Measurements from ENCODE around the gene RBFOX2. TPM values are rescaled to one million over a fixed set of nuclear protein-coding genes. Genes with fewer than 3 reads are reported as not detected.

The RBFOX2 gene
- total and polyA plus RNA-seq, 2 experiments from 2014 or later = 88.8 to 131 TPM

DNA sequence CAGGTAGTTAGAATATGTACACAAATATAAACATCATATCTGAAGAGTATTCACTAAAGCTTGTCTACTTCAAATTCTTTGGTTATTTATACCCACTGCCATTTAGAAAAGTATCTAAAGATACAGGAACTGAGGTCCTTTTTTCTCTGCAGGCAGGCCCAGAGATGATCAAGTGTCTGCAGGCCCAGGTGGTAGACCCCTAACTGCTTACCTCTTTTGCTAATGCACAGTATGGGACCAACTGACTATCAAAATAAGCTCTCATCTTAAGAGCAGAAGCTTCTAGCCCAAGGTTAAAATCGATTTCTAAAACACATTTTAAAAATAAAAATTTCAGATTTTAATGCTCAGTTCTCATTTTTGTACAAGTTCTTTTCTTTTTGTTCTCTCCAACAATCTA is 229.5 kb downstream of the RBFOX2 start:
- ATAC-seq = peak; percentile 62
- no peak overlapping the region for H3K27ac ChIP-seq (ENCODE audit: low read depth)
- peaks cover 62% of the 10 kb centered on the region for H3K79me2 ChIP-seq (replicated peaks; ENCODE audit: insufficient read depth)
- H3K4me1 ChIP-seq (ENCODE audit: insufficient read depth) = peaks cover 2% of the 10 kb centered on the region; the same call in 1 of the 2 replicates
- H2AFZ ChIP-seq = no peak overlapping the region
- no peak for TF ChIP-seq NANOG (IDR thresholded peaks at IDR 0.05; ENCODE audit: borderline replicate concordance)
- TF ChIP-seq, protein P1, sequence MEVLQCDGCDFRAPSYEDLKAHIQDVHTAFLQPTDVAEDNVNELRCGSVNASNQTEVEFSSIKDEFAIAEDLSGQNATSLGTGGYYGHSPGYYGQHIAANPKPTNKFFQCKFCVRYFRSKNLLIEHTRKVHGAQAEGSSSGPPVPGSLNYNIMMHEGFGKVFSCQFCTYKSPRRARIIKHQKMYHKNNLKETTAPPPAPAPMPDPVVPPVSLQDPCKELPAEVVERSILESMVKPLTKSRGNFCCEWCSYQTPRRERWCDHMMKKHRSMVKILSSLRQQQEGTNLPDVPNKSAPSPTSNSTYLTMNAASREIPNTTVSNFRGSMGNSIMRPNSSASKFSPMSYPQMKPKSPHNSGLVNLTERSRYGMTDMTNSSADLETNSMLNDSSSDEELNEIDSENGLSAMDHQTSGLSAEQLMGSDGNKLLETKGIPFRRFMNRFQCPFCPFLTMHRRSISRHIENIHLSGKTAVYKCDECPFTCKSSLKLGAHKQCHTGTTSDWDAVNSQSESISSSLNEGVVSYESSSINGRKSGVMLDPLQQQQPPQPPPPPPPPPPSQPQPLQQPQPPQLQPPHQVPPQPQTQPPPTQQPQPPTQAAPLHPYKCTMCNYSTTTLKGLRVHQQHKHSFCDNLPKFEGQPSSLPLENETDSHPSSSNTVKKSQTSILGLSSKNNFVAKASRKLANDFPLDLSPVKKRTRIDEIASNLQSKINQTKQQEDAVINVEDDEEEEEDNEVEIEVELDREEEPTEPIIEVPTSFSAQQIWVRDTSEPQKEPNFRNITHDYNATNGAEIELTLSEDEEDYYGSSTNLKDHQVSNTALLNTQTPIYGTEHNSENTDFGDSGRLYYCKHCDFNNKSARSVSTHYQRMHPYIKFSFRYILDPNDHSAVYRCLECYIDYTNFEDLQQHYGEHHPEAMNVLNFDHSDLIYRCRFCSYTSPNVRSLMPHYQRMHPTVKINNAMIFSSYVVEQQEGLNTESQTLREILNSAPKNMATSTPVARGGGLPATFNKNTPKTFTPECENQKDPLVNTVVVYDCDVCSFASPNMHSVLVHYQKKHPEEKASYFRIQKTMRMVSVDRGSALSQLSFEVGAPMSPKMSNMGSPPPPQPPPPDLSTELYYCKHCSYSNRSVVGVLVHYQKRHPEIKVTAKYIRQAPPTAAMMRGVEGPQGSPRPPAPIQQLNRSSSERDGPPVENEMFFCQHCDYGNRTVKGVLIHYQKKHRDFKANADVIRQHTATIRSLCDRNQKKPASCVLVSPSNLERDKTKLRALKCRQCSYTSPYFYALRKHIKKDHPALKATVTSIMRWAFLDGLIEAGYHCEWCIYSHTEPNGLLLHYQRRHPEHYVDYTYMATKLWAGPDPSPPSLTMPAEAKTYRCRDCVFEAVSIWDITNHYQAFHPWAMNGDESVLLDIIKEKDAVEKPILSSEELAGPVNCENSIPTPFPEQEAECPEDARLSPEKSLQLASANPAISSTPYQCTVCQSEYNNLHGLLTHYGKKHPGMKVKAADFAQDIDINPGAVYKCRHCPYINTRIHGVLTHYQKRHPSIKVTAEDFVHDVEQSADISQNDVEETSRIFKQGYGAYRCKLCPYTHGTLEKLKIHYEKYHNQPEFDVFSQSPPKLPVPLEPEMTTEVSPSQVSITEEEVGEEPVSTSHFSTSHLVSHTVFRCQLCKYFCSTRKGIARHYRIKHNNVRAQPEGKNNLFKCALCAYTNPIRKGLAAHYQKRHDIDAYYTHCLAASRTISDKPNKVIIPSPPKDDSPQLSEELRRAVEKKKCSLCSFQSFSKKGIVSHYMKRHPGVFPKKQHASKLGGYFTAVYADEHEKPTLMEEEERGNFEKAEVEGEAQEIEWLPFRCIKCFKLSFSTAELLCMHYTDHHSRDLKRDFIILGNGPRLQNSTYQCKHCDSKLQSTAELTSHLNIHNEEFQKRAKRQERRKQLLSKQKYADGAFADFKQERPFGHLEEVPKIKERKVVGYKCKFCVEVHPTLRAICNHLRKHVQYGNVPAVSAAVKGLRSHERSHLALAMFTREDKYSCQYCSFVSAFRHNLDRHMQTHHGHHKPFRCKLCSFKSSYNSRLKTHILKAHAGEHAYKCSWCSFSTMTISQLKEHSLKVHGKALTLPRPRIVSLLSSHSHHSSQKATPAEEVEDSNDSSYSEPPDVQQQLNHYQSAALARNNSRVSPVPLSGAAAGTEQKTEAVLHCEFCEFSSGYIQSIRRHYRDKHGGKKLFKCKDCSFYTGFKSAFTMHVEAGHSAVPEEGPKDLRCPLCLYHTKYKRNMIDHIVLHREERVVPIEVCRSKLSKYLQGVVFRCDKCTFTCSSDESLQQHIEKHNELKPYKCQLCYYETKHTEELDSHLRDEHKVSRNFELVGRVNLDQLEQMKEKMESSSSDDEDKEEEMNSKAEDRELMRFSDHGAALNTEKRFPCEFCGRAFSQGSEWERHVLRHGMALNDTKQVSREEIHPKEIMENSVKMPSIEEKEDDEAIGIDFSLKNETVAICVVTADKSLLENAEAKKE (CRISPR knock-in tag; IDR thresholded peaks at IDR 0.05) = no peak
- no peak for TF ChIP-seq ZNF331 (CRISPR knock-in tag; IDR thresholded peaks at IDR 0.05; ENCODE audit: low read depth)
- no peak for TF ChIP-seq EZH2 (IDR thresholded peaks at IDR 0.05; ENCODE audit: low read depth, unreplicated experiment)
- no peak for TF ChIP-seq JUNB (IDR thresholded peaks at IDR 0.05; ENCODE audit: unreplicated experiment)
- no peak for TF ChIP-seq STAT1 (IDR thresholded peaks at IDR 0.05; ENCODE audit: unreplicated experiment)
- TF ChIP-seq CREB1 (CRISPR knock-in tag; IDR thresholded peaks at IDR 0.05; ENCODE audit: low read depth) = no peak
- TF ChIP-seq, protein P2, sequence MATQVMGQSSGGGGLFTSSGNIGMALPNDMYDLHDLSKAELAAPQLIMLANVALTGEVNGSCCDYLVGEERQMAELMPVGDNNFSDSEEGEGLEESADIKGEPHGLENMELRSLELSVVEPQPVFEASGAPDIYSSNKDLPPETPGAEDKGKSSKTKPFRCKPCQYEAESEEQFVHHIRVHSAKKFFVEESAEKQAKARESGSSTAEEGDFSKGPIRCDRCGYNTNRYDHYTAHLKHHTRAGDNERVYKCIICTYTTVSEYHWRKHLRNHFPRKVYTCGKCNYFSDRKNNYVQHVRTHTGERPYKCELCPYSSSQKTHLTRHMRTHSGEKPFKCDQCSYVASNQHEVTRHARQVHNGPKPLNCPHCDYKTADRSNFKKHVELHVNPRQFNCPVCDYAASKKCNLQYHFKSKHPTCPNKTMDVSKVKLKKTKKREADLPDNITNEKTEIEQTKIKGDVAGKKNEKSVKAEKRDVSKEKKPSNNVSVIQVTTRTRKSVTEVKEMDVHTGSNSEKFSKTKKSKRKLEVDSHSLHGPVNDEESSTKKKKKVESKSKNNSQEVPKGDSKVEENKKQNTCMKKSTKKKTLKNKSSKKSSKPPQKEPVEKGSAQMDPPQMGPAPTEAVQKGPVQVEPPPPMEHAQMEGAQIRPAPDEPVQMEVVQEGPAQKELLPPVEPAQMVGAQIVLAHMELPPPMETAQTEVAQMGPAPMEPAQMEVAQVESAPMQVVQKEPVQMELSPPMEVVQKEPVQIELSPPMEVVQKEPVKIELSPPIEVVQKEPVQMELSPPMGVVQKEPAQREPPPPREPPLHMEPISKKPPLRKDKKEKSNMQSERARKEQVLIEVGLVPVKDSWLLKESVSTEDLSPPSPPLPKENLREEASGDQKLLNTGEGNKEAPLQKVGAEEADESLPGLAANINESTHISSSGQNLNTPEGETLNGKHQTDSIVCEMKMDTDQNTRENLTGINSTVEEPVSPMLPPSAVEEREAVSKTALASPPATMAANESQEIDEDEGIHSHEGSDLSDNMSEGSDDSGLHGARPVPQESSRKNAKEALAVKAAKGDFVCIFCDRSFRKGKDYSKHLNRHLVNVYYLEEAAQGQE (IDR thresholded peaks at IDR 0.05; ENCODE audit: unreplicated experiment) = no peak
- TF ChIP-seq ZNF114 (CRISPR knock-in tag; IDR thresholded peaks at IDR 0.05) = no peak
- TF ChIP-seq, protein P3, sequence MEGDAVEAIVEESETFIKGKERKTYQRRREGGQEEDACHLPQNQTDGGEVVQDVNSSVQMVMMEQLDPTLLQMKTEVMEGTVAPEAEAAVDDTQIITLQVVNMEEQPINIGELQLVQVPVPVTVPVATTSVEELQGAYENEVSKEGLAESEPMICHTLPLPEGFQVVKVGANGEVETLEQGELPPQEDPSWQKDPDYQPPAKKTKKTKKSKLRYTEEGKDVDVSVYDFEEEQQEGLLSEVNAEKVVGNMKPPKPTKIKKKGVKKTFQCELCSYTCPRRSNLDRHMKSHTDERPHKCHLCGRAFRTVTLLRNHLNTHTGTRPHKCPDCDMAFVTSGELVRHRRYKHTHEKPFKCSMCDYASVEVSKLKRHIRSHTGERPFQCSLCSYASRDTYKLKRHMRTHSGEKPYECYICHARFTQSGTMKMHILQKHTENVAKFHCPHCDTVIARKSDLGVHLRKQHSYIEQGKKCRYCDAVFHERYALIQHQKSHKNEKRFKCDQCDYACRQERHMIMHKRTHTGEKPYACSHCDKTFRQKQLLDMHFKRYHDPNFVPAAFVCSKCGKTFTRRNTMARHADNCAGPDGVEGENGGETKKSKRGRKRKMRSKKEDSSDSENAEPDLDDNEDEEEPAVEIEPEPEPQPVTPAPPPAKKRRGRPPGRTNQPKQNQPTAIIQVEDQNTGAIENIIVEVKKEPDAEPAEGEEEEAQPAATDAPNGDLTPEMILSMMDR (conservative IDR thresholded peaks at IDR 0.05; ENCODE audit: low read depth in 2 of 2) = no peak
- TF ChIP-seq EZH2phosphoT487 (IDR thresholded peaks at IDR 0.05; ENCODE audit: unreplicated experiment) = no peak
- no peak for TF ChIP-seq POLR2AphosphoS5 (IDR thresholded peaks at IDR 0.05; ENCODE audit: low read depth)
- TF ChIP-seq, protein P4, sequence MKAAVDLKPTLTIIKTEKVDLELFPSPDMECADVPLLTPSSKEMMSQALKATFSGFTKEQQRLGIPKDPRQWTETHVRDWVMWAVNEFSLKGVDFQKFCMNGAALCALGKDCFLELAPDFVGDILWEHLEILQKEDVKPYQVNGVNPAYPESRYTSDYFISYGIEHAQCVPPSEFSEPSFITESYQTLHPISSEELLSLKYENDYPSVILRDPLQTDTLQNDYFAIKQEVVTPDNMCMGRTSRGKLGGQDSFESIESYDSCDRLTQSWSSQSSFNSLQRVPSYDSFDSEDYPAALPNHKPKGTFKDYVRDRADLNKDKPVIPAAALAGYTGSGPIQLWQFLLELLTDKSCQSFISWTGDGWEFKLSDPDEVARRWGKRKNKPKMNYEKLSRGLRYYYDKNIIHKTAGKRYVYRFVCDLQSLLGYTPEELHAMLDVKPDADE (IDR thresholded peaks at IDR 0.05) = no peak
- no peak overlapping the region for H3K4me3 ChIP-seq
- no peak overlapping the region for H3K4me2 ChIP-seq
- DNase-seq (ENCODE audit: low spot score) = no peak
- no peaks in the 10 kb centered on the region for H3K9me3 Mint-ChIP-seq
- no peak overlapping the region for H3K27ac Mint-ChIP-seq
- H3F3A ChIP-seq (replicated peaks; ENCODE audit: low read depth) = no peaks in the 10 kb centered on the region
- peaks cover 16% of the 10 kb centered on the region for H4K20me1 ChIP-seq (replicated peaks; ENCODE audit: insufficient read depth)
- no peak overlapping the region for H3K4me3 Mint-ChIP-seq
- H3K9me2 ChIP-seq (ENCODE audit: insufficient read depth) = no peaks in the 10 kb centered on the region
- no peaks in the 10 kb centered on the region for H3K27me3 Mint-ChIP-seq (ENCODE audit: insufficient read depth, low read depth, poor library complexity)
- no peaks in the 10 kb centered on the region for H3K36me3 ChIP-seq (ENCODE audit: insufficient read depth)
- peaks cover 10% of the 10 kb centered on the region for H3K4me1 Mint-ChIP-seq
- H3K27me3 ChIP-seq (ENCODE audit: insufficient read depth) = no peaks in the 10 kb centered on the region
- H3K36me3 Mint-ChIP-seq (ENCODE audit: low read depth) = peaks cover 11% of the 10 kb centered on the region; the same call in 2 of the 3 replicates

Measured in GM23338 (cell line).